ENCODE measurements around the gene SARDH. TPM values are rescaled to one million over a fixed set of nuclear protein-coding genes. Genes with fewer than 3 reads are reported as not detected.

SARDH gene
- total RNA-seq, 1 donor from 2014 or later: 1.2 TPM

DNA sequence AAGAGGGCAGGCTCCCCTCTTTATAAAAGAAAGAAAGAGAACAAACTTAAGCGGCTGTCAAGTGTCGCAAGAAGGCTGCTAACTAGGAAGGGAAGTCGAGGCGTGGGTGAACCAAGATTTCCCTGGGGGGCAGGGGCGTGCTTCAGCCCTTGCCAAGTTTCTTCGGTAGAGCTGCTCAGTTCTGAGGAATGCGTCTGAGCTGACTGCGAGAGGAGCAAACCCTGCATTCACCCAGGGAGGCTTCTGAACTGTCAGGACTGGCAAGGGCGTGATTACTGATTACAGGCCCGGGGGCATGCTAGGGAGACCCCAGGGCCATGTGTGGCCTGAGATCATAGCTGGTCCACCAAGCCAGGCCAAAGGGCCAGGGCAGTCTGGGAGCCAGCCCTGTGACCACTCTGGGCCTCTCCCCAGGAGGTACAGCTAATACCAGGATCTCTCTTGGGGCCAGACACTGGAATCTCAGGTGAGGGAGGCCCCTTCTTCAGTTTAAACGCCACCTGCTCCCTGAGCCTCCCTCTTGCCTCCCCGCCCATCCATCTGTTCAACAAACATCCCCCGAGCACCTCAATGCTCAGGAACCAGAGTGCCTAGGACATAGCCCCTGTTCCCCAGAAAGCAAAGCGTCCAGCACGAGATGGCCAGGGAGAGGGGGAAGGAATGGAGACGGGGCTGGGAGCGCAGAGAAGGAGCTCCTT, 30.9 kb downstream of the SARDH start:
- peak overlapping the region; percentile 65 for H3K27ac Mint-ChIP-seq (ENCODE audit: unreplicated experiment)
- no peaks in the 10 kb centered on the region for H3K36me3 Mint-ChIP-seq (ENCODE audit: low read depth)
- H3K4me1 Mint-ChIP-seq (ENCODE audit: low read depth): peaks cover 21% of the 10 kb centered on the region
- H3K4me3 Mint-ChIP-seq (ENCODE audit: unreplicated experiment): no peak overlapping the region
- no peak for TF ChIP-seq CTCF (IDR thresholded peaks at IDR 0.05)
- no peaks in the 10 kb centered on the region for H3K27me3 Mint-ChIP-seq (ENCODE audit: low read depth)
- no peaks in the 10 kb centered on the region for H3K9me3 Mint-ChIP-seq (ENCODE audit: low read depth)
- peak; percentile 60 for DNase-seq (ENCODE audit: low spot score)

- H3K27ac Mint-ChIP-seq (ENCODE audit: unreplicated experiment): no peak overlapping the region
- DNase-seq (ENCODE audit: low spot score): peak; percentile 79
Observed at GRCh38 chr9:133706307-133707050, 31.7 kb downstream of the SARDH start.

GRCh38 chr9:133705576-133705975, 32.6 kb downstream of the SARDH start:
- TF ChIP-seq CTCF (IDR thresholded peaks at IDR 0.05): no peak
- peaks cover 2% of the 10 kb centered on the region for H3K27me3 Mint-ChIP-seq (ENCODE audit: low read depth)
- DNase-seq (ENCODE audit: low spot score): no peak
- peaks cover 8% of the 10 kb centered on the region for H3K4me1 Mint-ChIP-seq (ENCODE audit: low read depth)
- H3K4me3 Mint-ChIP-seq (ENCODE audit: unreplicated experiment): no peak overlapping the region
- H3K27ac Mint-ChIP-seq (ENCODE audit: unreplicated experiment): no peak overlapping the region
- H3K36me3 Mint-ChIP-seq (ENCODE audit: low read depth): no peaks in the 10 kb centered on the region
- no peaks in the 10 kb centered on the region for H3K9me3 Mint-ChIP-seq (ENCODE audit: low read depth)

More at GRCh38 chr9:133706307-133707050, 31.7 kb downstream of the SARDH start:
- Mint-ChIP-seq H3K27me3 (ENCODE audit: low read depth) (no peaks in the 10 kb centered on the region), H3K4me3 (ENCODE audit: unreplicated experiment) (no peak overlapping the region), H3K9me3 (ENCODE audit: low read depth) (no peaks in the 10 kb centered on the region), H3K36me3 (ENCODE audit: low read depth) (no peaks in the 10 kb centered on the region), H3K4me1 (ENCODE audit: low read depth) (peaks cover 16% of the 10 kb centered on the region)
- no peak for TF ChIP-seq CTCF (IDR thresholded peaks at IDR 0.05)

GRCh38 chr9:133704711-133705181, 33.4 kb downstream of the SARDH start:
- no peaks in the 10 kb centered on the region for H3K36me3 Mint-ChIP-seq (ENCODE audit: low read depth)
- peaks cover under 1% of the 10 kb centered on the region for H3K9me3 Mint-ChIP-seq (ENCODE audit: low read depth)
- peaks cover 8% of the 10 kb centered on the region for H3K4me1 Mint-ChIP-seq (ENCODE audit: low read depth)
- peaks cover 3% of the 10 kb centered on the region for H3K27me3 Mint-ChIP-seq (ENCODE audit: low read depth)
- no peak for TF ChIP-seq CTCF (IDR thresholded peaks at IDR 0.05)
- H3K4me3 Mint-ChIP-seq (ENCODE audit: unreplicated experiment): no peak overlapping the region
- peak; percentile 59 for DNase-seq (ENCODE audit: low spot score)
- H3K27ac Mint-ChIP-seq (ENCODE audit: unreplicated experiment): no peak overlapping the region

GRCh38 chr9:133703591-133704399, 34.4 kb downstream of the SARDH start:
- Mint-ChIP-seq H3K4me3 (ENCODE audit: unreplicated experiment) (no peak overlapping the region), H3K27ac (ENCODE audit: unreplicated experiment) (no peak overlapping the region), H3K4me1 (ENCODE audit: low read depth) (peaks cover 8% of the 10 kb centered on the region), H3K27me3 (ENCODE audit: low read depth) (peaks cover 4% of the 10 kb centered on the region), H3K36me3 (ENCODE audit: low read depth) (peaks cover 1% of the 10 kb centered on the region), H3K9me3 (ENCODE audit: low read depth) (peaks cover 5% of the 10 kb centered on the region)
- DNase-seq (ENCODE audit: low spot score): peak; percentile 84
- TF ChIP-seq CTCF (IDR thresholded peaks at IDR 0.05): no peak

Measured in chondrocyte (in vitro differentiated cells).